ENCODE data around the gene OR10AD1.
A peak's percentile ranks its signal among the peaks of the same experiment; 100 is the strongest.
"Not testable (repeated sequence)": the region's sequence is repeated elsewhere in the genome, so short reads cannot be mapped to it uniquely, and the experiment has no call there.

Gene OR10AD1

DNA sequence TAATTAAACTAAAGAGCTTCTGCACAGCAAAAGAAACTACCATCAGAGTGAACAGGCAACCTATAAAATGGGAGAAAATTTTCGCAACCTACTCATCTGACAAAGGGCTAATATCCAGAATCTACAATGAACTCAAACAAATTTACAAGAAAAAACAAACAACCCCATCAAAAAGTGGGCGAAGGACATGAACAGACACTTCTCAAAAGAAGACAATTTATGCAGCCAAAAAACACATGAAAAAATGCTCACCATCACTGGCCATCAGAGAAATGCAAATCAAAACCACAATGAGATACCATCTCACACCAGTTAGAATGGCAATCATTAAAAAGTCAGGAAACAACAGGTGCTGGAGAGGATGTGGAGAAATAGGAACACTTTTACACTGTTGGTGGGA lies 6.4 kb upstream of the OR10AD1 start:
- H3K27ac ChIP-seq (ENCODE audit: low read depth, low read length); H3K4me3 ChIP-seq (ENCODE audit: low read depth in 1 of 2, low read length in 2 of 2); H3K9ac ChIP-seq (ENCODE audit: low read depth in 1 of 2, low read length in 2 of 2); H3K27me3 ChIP-seq (ENCODE audit: control insufficient read depth in 1 of 2, insufficient read depth in 2 of 2, low read length in 2 of 2); H3K4me1 ChIP-seq (ENCODE audit: control insufficient read depth in 1 of 2, insufficient read depth in 2 of 2, low read length in 2 of 2); H3K36me3 ChIP-seq (ENCODE audit: control insufficient read depth in 1 of 2, insufficient read depth in 2 of 2, low read length in 2 of 2): not testable (repeated sequence)
- H3K9me3 ChIP-seq (ENCODE audit: control insufficient read depth in 1 of 2, low read length in 2 of 2), result peaks cover 22 to 33% of the 10 kb centered on the region in 2 donors

DNA sequence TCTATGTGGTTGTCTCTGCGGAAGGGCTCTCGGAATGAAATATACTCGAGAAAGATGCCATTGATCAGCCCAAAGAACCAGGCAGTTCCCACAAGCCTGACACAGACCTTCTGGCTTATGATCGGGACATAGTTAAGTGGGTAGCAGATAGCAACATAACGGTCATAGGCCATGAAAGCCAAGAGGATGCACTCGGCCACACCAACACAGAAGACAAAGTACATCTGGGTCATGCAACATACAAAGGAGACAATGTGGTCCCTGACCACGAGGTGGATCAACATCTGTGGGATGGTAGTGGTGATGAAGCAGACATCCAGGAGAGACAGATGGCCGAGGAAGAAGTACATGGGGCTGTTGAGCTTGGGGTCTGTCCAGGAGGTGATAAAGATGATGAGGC lies 326 bp downstream of the OR10AD1 start:
- Histone ChIP-seq H3K27me3 (ENCODE audit: control insufficient read depth in 1 of 2, insufficient read depth in 2 of 2, low read length in 2 of 2) (no peaks in the 10 kb centered on the region), H3K9me3 (ENCODE audit: control insufficient read depth in 1 of 2, low read length in 2 of 2) (peaks cover 22 to 33% of the 10 kb centered on the region in 2 donors), H3K4me1 (ENCODE audit: control insufficient read depth in 1 of 2, insufficient read depth in 2 of 2, low read length in 2 of 2) (peaks cover 3 to 12% of the 10 kb centered on the region in 2 donors), H3K36me3 (ENCODE audit: control insufficient read depth in 1 of 2, insufficient read depth in 2 of 2, low read length in 2 of 2) (peaks cover 0 to 4% of the 10 kb centered on the region in 2 donors), H3K9ac (ENCODE audit: low read depth in 1 of 2, low read length in 2 of 2) (no peak overlapping the region), H3K27ac (ENCODE audit: low read depth, low read length) (no peak overlapping the region), H3K4me3 (ENCODE audit: low read depth in 1 of 2, low read length in 2 of 2) (no peak overlapping the region)

DNA sequence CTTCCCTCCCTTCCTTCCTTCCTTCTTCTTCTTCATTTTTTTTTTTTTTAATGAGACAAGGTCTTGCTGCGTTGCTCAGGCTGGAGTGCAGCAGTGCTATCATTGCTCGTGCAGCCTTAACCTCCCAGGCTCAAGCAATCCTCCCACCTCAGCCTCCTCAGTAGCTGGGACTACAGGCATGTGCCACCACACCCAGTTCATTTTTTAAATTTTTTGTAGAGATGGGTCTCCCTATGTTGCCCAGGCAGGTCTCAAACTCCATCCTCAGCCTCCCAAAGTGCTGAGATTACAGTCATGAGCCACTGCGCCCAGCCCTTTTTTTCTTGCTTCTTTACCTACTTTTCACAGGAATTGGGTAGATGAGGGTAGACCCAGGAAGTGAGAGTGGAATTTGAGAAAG lies 1.6 kb downstream of the OR10AD1 start:
- no peak overlapping the region for H3K4me3 ChIP-seq (ENCODE audit: low read depth in 1 of 2, low read length in 2 of 2)
- peaks cover 15 to 23% of the 10 kb centered on the region in 2 donors for H3K9me3 ChIP-seq (ENCODE audit: control insufficient read depth in 1 of 2, low read length in 2 of 2)
- peaks cover 3 to 17% of the 10 kb centered on the region in 2 donors for H3K4me1 ChIP-seq (ENCODE audit: control insufficient read depth in 1 of 2, insufficient read depth in 2 of 2, low read length in 2 of 2)
- peaks cover 0 to 4% of the 10 kb centered on the region in 2 donors for H3K36me3 ChIP-seq (ENCODE audit: control insufficient read depth in 1 of 2, insufficient read depth in 2 of 2, low read length in 2 of 2)
- H3K9ac ChIP-seq (ENCODE audit: low read depth in 1 of 2, low read length in 2 of 2), result no peak overlapping the region
- H3K27ac ChIP-seq (ENCODE audit: low read depth, low read length), result no peak overlapping the region
- H3K27me3 ChIP-seq (ENCODE audit: control insufficient read depth in 1 of 2, insufficient read depth in 2 of 2, low read length in 2 of 2), result no peaks in the 10 kb centered on the region

DNA sequence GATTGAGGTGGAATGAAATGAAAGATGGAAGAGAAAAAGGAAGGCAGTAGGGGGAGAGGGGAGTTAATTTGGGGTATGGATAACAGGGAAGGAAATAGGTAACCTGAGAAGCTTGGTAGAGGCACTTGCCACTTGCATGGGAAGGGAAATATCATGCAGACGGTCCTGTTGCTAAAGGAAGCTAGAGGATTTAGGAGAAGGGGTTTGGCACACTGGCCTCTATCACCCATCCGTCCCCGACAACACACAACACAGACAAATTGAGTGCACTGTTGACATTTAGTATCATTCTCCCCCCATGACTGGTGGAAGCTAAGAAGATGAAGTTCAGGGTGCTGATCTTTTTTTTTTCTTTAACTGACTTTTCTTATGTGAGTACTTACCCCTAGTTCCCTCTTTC lies 2.0 kb downstream of the OR10AD1 start:
- Histone ChIP-seq H3K4me3 (ENCODE audit: low read depth in 1 of 2, low read length in 2 of 2) (no peak overlapping the region), H3K9ac (ENCODE audit: low read depth in 1 of 2, low read length in 2 of 2) (no peak overlapping the region), H3K9me3 (ENCODE audit: control insufficient read depth in 1 of 2, low read length in 2 of 2) (peaks cover 11 to 19% of the 10 kb centered on the region in 2 donors), H3K27ac (ENCODE audit: low read depth, low read length) (no peak overlapping the region), H3K27me3 (ENCODE audit: control insufficient read depth in 1 of 2, insufficient read depth in 2 of 2, low read length in 2 of 2) (no peaks in the 10 kb centered on the region), H3K36me3 (ENCODE audit: control insufficient read depth in 1 of 2, insufficient read depth in 2 of 2, low read length in 2 of 2) (peaks cover 0 to 4% of the 10 kb centered on the region in 2 donors), H3K4me1 (ENCODE audit: control insufficient read depth in 1 of 2, insufficient read depth in 2 of 2, low read length in 2 of 2) (peaks cover 3 to 17% of the 10 kb centered on the region in 2 donors)

DNA sequence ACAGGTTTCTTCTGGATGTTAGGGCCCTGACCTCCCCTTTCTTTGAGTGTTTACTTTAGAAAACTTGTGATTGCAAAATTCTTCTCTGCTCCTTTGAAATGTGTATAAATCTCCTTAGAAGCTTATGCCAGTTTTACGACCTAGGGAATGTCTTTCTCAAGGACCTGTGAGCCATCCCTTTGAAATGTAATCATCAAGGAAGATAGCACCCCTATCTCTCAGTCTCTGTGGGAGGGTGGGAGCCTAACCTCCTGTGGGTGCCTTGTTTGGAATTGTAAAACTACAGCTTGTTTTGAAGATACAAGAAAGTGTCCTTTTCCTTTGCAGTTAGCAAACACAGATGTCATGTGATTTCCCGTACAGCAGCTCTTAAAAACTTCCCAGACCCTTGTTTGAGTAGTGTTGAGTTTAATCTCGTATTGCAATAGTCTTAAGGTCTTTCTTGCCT lies 3.3 kb downstream of the OR10AD1 start:
- Histone ChIP-seq H3K4me1 (ENCODE audit: control insufficient read depth in 1 of 2, insufficient read depth in 2 of 2, low read length in 2 of 2) (peaks cover 3 to 17% of the 10 kb centered on the region in 2 donors), H3K9ac (ENCODE audit: low read depth in 1 of 2, low read length in 2 of 2) (no peak overlapping the region), H3K9me3 (ENCODE audit: control insufficient read depth in 1 of 2, low read length in 2 of 2) (peaks cover 8 to 10% of the 10 kb centered on the region in 2 donors), H3K27me3 (ENCODE audit: control insufficient read depth in 1 of 2, insufficient read depth in 2 of 2, low read length in 2 of 2) (no peaks in the 10 kb centered on the region), H3K4me3 (ENCODE audit: low read depth in 1 of 2, low read length in 2 of 2) (no peak overlapping the region), H3K27ac (ENCODE audit: low read depth, low read length) (no peak overlapping the region), H3K36me3 (ENCODE audit: control insufficient read depth in 1 of 2, insufficient read depth in 2 of 2, low read length in 2 of 2) (peaks cover 0 to 3% of the 10 kb centered on the region in 2 donors)

DNA sequence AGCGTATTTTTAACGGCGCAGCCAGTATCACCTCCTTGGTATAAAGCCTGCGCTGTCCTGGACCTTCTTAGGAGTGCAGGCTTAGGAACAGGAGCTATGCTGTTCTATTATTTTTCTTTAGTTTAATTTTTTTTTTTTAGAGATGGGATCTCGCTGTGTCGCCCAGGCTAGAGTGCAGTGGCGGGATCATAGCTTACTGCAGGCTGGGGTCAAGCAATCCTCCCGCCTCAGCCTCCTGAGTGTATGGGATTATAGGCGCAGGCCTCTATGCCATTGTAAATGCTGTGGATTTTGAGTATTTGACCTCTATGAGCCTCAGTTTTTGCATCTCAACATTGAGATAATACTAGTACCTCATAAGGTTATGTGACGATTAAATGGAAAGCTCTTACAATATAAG lies 4.1 kb downstream of the OR10AD1 start:
- Histone ChIP-seq H3K27ac (ENCODE audit: low read depth, low read length) (peak overlapping the region; percentile 94), H3K36me3 (ENCODE audit: control insufficient read depth in 1 of 2, insufficient read depth in 2 of 2, low read length in 2 of 2) (no peaks in the 10 kb centered on the region), H3K27me3 (ENCODE audit: control insufficient read depth in 1 of 2, insufficient read depth in 2 of 2, low read length in 2 of 2) (peaks cover 0 to 5% of the 10 kb centered on the region in 2 donors), H3K9ac (ENCODE audit: low read depth in 1 of 2, low read length in 2 of 2) (peak overlapping the region; percentile 97 to 99), H3K9me3 (ENCODE audit: control insufficient read depth in 1 of 2, low read length in 2 of 2) (peaks cover 3 to 4% of the 10 kb centered on the region in 2 donors), H3K4me1 (ENCODE audit: control insufficient read depth in 1 of 2, insufficient read depth in 2 of 2, low read length in 2 of 2) (peaks cover 3 to 17% of the 10 kb centered on the region in 2 donors), H3K4me3 (ENCODE audit: low read depth in 1 of 2, low read length in 2 of 2) (peak overlapping the region; percentile 92 to 98)

DNA sequence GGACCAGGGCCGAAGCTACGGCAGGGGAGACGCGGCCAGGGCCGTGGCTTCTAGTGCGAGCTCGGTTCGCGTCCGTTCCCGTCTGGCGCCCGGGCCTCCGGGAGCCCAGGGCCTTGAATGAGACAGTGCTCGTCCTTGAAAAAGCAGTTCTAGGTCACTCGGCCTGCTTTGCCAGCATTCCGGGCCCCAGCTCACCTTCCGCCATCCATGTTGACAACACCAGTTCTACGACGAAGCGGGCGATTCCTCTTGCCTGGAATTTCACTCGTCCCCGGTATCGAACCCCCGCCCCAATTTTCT lies 4.5 kb downstream of the OR10AD1 start:
- H3K27ac ChIP-seq (ENCODE audit: low read depth, low read length), result peak overlapping the region; percentile 94
- H3K9ac ChIP-seq (ENCODE audit: low read depth in 1 of 2, low read length in 2 of 2), result peak overlapping the region; percentile 97 to 99
- H3K4me3 ChIP-seq (ENCODE audit: low read depth in 1 of 2, low read length in 2 of 2), result peak overlapping the region; percentile 92 to 98
- peaks cover 0 to 1% of the 10 kb centered on the region in 2 donors for H3K9me3 ChIP-seq (ENCODE audit: control insufficient read depth in 1 of 2, low read length in 2 of 2)
- peaks cover 0 to 5% of the 10 kb centered on the region in 2 donors for H3K27me3 ChIP-seq (ENCODE audit: control insufficient read depth in 1 of 2, insufficient read depth in 2 of 2, low read length in 2 of 2)
- H3K4me1 ChIP-seq (ENCODE audit: control insufficient read depth in 1 of 2, insufficient read depth in 2 of 2, low read length in 2 of 2), result peaks cover 3 to 17% of the 10 kb centered on the region in 2 donors
- H3K36me3 ChIP-seq (ENCODE audit: control insufficient read depth in 1 of 2, insufficient read depth in 2 of 2, low read length in 2 of 2), result no peaks in the 10 kb centered on the region

DNA sequence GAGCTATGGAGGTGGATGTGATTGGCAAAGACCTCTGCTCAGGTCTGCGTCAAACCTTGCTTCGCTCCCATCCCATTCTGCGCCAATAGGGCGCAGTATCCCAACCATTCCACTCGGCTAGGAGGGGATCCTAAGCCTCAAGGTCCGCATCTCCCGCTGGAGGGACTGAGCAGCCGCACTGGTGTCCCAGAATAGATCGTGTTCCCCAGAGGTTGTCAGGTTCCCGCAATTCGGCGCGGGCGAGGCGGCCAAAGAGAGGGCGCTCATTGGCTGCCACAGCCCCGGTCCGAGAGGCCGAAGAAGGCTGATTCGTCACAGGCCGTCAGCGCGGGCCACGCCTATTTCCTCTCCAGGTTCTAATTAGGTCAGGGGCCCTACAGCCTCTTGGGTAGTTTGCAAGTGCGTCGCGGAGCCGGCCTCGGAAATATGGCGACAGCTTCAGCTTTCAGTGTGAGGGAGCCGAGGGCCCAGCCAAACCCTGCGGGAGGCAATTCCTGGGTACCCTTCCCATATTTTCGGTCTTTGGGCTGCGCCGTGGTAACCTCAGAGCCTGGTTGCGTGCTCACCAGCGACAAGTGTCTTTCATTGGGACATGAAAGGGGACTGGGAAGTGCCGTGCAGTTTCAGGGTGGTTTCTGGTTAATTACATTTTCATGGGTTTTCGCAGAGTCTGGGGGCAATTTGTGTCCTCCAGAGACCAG lies 5.0 kb downstream of the OR10AD1 start:
- Histone ChIP-seq H3K36me3 (ENCODE audit: control insufficient read depth in 1 of 2, insufficient read depth in 2 of 2, low read length in 2 of 2) (no peaks in the 10 kb centered on the region), H3K27me3 (ENCODE audit: control insufficient read depth in 1 of 2, insufficient read depth in 2 of 2, low read length in 2 of 2) (peaks cover 0 to 5% of the 10 kb centered on the region in 2 donors), H3K9me3 (ENCODE audit: control insufficient read depth in 1 of 2, low read length in 2 of 2) (no peaks in the 10 kb centered on the region), H3K9ac (ENCODE audit: low read depth in 1 of 2, low read length in 2 of 2) (peak overlapping the region; percentile 97 to 99), H3K4me1 (ENCODE audit: control insufficient read depth in 1 of 2, insufficient read depth in 2 of 2, low read length in 2 of 2) (peaks cover 3 to 17% of the 10 kb centered on the region in 2 donors), H3K4me3 (ENCODE audit: low read depth in 1 of 2, low read length in 2 of 2) (peak overlapping the region; percentile 92 to 98), H3K27ac (ENCODE audit: low read depth, low read length) (peak overlapping the region; percentile 94)

DNA sequence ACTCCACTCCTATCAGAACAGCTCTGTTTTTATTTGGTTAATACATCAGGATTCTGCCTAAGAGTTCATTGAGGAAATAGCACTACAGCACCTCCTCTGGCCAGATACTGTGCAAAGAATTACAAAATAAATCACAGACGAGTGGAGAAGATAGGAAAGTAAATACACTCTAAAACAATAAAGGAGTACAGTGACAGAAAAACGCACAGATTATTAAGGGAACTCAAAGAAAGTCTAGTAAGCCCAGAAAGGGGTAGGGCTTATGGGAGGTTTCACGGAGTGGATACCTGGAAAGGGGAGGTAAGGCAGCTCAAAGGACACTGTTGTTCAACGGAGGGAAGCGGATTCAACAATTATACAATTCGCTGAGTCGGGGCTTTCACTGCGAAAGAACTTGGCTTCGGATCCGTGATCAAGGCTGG lies 5.5 kb downstream of the OR10AD1 start:
- Histone ChIP-seq H3K27me3 (ENCODE audit: control insufficient read depth in 1 of 2, insufficient read depth in 2 of 2, low read length in 2 of 2) (peaks cover 0 to 5% of the 10 kb centered on the region in 2 donors), H3K9me3 (ENCODE audit: control insufficient read depth in 1 of 2, low read length in 2 of 2) (no peaks in the 10 kb centered on the region), H3K36me3 (ENCODE audit: control insufficient read depth in 1 of 2, insufficient read depth in 2 of 2, low read length in 2 of 2) (no peaks in the 10 kb centered on the region), H3K9ac (ENCODE audit: low read depth in 1 of 2, low read length in 2 of 2) (peak overlapping the region; percentile 51 to 99), H3K27ac (ENCODE audit: low read depth, low read length) (peak overlapping the region; percentile 94), H3K4me1 (ENCODE audit: control insufficient read depth in 1 of 2, insufficient read depth in 2 of 2, low read length in 2 of 2) (peaks cover 3 to 17% of the 10 kb centered on the region in 2 donors), H3K4me3 (ENCODE audit: low read depth in 1 of 2, low read length in 2 of 2) (peak overlapping the region; percentile 92 to 98)

DNA sequence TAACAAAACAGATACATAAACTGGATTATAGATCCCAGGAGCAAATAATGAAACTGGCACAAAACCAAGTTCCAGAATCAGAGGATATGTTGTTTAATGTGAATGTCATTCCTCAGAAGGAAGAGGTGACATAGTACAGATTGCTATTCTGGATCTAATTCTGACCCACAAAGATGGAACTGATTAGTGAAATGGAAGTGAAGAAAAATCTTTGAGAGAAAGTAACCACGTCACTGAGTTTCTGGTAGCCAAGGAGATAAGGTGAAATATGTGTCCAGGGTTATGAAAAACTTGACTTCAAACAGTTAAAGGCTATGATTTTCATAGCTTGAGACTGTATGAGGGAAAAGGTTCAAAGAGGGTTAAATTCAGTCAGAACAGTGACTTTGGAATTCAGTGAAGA lies 8.3 kb downstream of the OR10AD1 start:
- H3K36me3 ChIP-seq (ENCODE audit: control insufficient read depth in 1 of 2, insufficient read depth in 2 of 2, low read length in 2 of 2), result no peaks in the 10 kb centered on the region
- peaks cover 3 to 12% of the 10 kb centered on the region in 2 donors for H3K4me1 ChIP-seq (ENCODE audit: control insufficient read depth in 1 of 2, insufficient read depth in 2 of 2, low read length in 2 of 2)
- no peak overlapping the region for H3K9ac ChIP-seq (ENCODE audit: low read depth in 1 of 2, low read length in 2 of 2)
- H3K27me3 ChIP-seq (ENCODE audit: control insufficient read depth in 1 of 2, insufficient read depth in 2 of 2, low read length in 2 of 2), result peaks cover 0 to 5% of the 10 kb centered on the region in 2 donors
- H3K4me3 ChIP-seq (ENCODE audit: low read depth in 1 of 2, low read length in 2 of 2), result no peak overlapping the region
- no peaks in the 10 kb centered on the region for H3K9me3 ChIP-seq (ENCODE audit: control insufficient read depth in 1 of 2, low read length in 2 of 2)
- H3K27ac ChIP-seq (ENCODE audit: low read depth, low read length), result no peak overlapping the region

All from duodenal mucosa (tissue), 2 donors.